NCI-H187 (cell line): ENCODE results near the gene LIN52.
"Not testable (repeated sequence)": the region's sequence is repeated elsewhere in the genome, so short reads cannot be mapped to it uniquely, and the experiment has no call there.

ENCODE experiments used
- DNase-seq, 2 experiments: peaks; one replicate each; lab custom pipeline; 2025; lab: John Stamatoyannopoulos, UW

Gene LIN52

DNA sequence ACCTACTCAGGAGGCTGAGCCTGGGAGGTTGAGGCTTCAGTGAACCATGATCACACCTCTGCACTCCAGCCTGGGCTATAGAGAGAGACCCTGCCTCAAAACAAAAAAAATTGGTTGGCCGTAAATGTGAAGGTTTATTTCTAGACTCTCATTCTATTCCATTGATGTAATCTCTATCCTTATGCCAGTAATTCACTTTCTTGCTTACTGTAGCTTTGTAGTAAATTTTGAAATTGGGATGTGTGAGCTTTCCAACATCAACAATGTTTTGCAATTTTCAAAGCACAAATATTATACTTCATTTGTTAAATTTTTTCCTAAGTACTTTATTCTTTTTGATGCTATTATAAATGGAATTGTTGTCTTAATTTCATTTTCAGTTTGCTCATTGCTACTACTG, 24.6 kb downstream of the LIN52 start:
- DNase-seq: no peak

DNA sequence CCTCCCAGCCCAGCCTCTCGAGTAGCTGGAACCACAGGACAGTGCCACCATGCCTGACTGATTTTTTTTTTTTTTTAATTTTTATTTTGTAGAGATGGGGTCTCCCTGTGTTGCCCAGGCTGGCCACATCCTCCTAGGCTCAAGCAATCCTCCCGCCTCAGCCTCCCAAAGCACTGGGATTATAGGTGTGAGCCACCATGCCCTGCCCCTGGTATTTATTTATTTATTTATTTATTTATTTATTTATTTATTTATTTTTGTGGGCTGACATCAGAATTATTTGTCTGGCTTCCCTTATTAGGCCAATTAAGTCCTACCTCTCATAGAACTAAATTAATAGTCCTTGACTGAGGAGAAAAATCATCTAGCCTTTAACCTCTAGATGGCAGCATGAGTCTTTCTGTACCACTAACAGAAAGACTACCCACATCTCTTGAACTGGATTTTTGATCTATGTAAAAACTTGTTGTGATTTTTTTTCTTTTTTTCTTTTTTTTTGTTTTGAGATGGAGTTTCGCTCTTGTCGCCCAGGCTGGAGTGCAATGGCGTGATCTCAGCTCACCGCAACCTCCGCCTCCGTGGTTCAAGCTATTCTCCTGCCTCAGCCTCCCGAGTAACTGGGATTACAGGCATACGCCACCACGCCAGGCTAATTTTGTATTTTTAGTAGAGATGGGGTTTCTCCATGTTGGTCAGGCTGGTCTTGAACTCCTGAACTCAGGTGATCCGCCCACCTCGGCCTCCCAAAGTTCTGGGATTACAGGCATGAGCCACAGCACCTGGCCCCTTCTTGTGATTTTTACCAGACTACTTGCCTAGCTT, 26.9 kb downstream of the LIN52 start:
- peak in 1 of 2 experiments; percentile 30 for DNase-seq

DNA sequence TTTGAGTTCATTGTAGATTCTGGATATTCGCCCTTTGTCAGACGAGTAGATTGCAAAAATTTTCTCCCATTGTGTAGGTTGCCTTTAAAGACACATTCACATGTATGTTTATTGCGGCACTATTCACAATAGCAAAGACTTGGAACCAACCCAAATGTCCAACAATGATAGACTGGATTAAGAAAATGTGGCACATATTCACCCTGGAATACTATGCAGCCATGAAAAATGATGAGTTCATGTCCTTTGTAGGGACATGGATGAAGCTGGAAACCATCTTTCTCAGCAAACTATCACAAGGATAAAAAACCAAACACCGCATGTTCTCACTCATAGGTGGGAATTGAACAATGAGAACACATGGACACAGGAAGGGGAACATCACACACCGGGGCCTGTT, 40.7 kb downstream of the LIN52 start:
- DNase-seq: not testable (repeated sequence)

DNA sequence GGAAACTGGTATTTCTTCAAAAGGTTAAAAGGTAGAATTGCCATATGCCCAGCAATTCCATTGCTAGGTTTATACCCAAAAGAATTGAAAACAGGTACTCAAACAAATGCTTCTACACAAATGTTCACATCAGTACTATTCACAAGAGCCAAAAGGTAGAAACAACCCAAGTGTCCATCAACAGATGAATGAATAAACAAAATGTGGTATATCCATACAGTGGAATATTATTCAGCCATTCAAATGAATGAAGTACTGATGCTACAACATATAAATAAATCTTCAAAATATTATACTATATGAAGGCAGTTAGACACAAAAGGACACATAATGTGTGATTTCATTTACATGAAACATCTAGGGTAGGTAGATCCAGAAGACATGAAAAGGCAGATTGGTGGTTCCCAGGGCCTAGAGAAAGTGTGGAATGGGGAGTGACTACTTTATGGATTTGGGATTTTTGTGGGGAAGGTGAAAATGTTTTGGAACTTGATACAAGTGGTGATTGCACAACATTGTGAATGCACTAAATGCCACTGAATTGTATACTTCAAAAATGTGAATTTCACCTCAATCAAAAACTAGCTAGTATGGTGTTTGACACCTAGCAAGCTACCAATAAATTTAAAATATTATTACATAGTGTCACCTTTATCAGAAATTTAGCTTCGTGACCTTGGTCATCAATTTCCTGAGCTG, 41.7 kb downstream of the LIN52 start:
- DNase-seq: no peak

DNA sequence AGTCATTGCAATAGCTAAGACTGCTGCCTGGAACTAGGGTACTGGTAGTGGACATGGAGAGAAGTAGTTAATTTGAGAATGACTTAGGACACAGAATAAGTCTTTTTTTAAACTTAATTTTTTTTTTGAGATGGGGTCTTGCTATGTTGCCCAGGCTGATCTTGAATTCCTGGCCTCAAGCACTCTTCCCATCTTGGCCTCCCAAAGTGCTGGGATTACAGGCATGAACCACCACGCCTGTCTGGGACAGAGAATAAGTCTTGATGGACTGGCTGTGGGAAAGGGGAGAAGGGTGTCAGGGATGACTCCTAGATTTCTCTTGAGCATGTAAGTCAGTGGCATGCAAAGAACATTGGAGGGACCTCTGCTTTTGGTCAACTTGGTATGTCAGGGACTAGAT, 42.9 kb downstream of the LIN52 start:
- DNase-seq: no peak

DNA sequence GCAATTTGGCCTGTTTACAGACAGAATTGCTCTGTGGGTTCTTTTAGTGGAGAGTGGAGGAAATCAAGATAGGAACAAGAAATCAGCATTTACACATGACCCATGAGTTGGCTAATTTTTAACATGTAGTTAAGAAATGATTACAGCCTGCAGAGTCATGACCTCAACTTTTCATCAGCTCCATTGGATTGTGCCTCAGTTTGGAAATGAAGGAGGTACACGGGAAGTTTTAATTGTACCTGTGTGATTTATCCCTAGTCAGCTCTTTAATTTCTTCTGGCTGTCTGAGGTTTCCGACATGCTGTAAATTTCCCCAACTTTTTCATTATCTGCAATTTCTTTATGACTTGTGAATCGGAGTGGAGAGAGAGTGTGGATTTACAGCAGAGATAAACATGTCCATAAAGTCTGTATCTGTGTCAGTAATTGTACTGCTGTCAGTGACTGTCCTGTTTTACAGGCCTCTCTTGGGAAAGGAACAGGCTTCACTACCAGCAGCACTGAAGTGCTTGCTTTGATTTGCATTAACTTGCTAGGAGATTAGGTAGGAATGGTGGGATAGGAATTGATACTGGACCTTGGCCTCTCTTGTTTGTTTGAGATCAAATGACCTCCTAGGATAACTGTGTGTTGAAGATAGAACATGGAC, 49.2 kb downstream of the LIN52 start:
- no peak for DNase-seq

DNA sequence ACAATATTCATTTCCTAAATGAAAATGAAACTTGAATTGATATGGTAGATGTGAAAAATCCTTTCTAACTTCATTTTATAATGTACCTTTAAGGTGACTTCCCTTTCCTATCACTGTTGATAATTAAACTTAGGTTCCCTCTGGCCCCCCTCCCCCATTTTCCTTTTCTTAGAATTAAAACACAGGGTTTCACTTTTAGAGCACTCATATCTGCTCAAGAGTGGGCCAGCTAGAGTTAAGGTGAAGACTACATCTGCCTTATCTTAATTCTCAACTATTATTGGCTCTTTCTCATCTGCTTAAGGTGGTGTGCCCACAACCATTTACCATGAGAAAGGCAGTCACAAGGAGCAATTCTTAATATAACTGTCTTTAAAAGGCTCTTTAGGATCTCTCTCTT, 49.7 kb downstream of the LIN52 start:
- DNase-seq: no peak

DNA sequence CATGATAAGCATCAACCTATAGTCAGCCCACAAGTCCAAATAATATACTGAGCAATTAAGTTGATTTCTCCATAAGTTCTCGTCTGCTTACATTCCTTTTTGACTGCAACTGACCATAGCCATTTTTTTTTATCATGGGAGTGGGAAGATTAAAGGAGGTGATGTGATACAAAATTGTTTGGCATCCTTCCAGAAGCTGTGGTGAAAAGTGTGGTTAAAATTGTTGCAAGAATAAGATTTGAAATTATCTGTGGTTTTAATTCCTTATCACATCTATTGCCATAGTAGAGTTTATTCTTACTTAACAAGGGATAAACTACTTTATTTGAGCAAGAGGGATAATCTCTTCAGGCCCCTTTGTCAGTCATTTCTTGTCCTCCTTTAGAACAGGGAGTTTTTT, 50.7 kb downstream of the LIN52 start:
- DNase-seq: no peak

DNA sequence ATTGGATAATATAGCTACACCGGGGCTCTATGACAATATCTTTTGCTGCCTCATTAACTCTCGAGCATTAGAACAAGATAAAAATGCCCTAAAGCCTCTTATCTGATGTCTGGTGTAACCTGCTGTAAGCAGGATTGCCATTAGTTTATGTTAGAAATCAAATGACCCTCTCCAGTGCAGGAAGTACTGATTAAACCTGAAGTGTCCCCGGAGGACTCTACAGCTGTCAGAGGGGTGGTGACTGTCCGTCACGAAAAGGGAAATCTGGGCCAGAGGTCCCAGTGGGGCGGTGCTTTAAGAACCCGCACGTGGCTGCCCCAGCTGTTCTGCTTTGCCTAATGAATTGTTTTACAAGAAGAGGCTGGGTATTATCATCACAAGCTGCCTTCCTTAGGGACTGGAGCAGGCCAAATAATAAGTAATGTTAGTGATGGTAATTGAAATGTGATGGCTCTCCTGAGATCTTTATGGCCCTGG, 55.7 kb downstream of the LIN52 start:
- peak; percentile 98 for DNase-seq

DNA sequence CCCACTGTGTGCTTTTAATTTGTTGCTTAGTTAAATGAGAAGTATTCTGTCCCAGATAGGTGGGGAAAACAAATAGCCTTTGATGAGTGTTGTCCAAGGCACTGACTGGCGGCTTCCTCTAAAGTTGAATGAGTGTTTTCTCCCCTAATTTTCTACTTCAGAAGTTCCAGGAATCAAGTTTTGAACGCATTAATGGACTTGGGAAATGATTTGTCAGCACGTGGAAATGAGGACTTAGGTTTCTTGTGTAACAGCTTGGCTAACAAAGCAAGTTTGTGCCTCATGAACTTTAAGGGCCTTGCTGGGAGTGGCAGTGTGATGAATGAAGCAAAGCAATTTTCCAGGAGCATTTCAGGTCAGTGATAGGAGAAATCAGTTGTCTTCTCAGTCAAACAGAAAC, 56.9 kb downstream of the LIN52 start:
- no peak for DNase-seq

DNA sequence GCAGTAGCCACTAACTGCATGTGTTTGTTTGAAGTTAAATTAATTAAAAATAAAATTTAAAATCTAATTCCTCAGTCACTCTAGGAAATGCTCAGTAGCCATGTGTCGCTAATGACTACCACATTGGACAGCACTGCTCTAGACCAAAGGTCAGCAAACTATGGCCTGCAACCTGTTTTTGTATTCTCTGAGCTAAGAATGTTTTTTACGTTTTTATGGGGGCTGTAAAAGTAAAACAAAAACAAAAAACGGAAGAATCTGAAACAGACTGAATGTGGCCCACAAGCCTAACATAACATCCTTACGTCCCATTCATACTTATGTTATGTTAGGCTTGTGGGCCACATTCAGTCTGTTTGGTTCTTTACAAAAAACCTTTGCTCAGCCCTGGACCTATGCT, 57.8 kb downstream of the LIN52 start:
- DNase-seq: no peak

DNA sequence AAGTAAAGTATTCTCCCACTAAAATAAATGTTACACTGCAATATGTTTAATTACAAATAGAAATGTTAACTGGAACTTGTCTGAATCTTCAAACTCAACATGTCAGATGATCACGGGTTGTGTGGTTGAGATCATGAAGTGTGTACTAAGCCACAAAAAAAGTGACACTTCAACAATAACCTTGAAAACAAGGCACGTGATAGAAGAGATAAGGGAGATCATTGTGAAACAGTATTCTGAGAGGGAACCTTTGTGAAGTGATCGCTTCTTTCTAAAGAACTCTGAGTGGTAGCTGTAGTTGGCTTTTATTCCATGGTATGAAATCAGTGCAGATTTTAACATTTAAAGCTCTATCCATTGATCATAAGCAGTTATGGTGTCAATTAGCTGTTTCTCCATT, 60.0 kb downstream of the LIN52 start:
- DNase-seq: no peak

DNA sequence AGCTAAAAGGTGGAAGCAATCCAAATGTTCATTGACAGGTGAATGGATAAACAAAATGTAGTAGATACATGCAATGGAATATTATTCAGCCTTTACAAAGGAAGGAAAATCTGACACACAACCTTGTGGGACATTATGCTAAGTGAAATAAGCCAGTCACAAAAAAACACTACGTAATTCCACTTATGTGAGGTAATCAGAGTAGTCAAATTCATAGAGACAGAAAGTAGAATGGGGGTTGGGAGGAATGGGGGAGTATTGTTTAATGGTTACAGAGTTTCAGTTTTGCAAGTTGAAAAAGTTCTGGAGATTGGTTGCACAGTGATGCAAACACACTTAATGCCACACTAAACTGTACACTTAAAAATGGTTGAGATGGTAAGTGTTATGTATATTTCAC, 62.8 kb downstream of the LIN52 start:
- DNase-seq: no peak

DNA sequence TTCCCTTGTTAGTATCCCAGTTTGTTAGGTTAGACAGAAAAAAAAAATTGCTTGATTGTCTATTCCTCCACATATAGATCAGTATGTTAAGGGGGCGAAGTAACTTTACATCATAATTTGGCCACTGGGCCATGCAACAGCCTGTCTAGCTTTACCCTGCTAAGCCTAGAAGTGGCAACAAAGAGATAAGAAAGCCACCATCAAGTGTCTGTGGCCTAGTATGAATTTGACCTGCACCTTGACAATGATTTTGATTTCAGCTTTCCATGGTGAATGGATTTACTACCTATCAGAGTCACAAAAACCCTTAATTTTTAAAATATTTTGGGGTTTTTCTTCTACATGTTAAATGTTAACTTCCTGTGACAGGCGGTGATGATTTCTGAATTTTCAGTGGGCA, 63.9 kb downstream of the LIN52 start:
- no peak for DNase-seq

DNA sequence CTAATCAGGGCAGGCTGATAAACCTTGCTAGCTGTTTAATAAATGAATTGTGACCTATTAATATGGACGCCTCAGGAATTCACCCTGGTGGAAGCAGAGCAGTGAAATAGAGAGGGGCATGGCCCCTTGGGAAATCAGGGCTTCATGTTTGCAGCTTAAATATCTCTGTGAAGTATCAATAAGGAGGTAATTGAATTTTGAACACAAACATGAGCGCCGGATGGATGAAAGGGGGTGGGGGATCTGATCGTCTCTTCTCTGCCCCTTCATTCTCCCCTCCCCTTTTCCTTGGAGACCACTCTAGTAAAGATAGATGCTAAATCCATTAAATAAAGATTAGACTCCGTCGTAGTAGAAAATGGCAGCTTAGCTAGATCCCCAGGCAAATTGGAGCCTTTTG, 70.5 kb downstream of the LIN52 start:
- no peak for DNase-seq

DNA sequence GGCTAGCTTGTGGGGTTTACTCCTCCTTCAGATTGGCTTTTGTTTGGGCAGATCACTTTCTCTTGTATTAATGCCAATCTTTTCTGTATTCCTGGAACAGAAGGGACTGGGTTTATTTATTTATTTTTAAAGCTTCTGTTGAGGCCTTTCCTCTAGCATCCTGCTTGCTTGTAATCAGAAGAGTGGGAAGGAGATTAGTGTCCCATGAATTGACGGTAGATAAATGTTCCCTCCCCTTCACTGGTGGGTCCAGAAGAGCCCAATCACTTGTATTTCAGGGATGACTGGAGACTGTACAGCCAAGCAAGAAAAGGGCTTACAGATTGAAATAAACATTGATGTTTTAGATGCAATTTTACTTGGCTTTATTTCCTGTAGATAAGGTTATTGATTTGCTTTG, 71.0 kb downstream of the LIN52 start:
- DNase-seq: no peak

DNA sequence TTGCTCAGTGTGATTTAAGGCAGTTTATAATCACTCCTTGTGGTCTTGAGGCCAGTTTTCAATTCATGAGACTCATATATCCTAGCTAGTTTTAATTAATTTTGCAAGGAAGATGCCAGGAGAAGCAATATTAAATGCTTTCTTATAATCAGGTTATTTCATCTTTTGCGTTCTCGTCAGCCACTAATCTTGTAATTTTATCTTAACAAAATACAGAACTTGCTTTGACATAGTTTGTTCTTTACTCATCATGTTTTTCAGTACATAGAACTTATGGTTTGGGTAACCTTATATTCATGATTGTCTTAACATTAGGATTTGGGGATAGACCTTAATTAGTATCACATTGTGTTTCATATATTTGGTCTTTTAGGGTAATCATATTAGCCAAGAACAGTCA, 76.0 kb downstream of the LIN52 start:
- no peak for DNase-seq

DNA sequence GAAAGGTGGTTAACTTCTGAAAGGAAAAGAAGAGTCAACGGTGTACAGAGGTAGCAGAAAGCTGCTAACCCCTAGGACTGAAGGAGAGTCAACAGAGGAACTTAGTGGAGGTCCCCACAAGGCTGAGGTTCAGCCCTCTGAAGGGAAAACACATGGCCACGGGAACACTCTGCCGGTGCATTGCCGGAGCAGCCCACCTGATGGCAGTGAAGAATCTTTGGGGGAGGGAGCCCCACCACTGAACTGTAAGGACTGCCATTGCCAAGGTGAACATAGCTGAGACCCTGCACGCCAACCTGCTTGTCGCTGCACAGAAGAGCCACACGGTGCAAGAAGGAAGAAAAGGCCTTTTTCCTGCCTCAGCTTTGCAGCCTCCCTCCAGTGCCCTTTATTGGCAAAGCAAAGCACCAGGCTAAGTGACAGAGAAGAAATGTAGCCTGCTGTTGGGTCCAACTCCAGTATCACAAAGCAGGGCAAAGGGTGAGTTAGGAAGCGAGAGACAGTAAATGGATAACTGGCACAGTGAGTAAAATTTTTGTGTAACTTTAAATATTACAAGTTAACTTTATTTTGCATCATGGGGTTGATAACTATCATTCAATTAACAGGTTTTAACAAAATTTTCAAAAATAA, 76.9 kb downstream of the LIN52 start:
- DNase-seq: no peak

DNA sequence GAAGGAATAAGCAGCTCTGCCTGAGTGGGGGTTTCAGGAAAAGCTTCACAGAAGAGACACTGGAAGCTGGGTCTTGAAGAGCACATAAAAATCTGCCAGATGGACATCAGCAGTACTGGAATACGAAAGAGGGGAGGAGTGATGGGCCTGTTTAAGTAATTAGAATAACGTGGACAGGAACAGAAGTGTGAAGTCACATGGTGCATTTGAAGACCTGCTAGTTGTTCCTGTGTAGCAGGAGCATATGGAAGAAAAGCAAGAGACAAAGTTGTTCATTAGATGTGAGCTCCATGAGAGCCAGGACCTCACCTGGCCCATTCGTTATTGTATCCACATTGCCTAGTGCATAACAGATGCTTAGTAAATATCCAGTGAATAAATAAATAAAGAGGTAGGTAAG, 85.2 kb downstream of the LIN52 start:
- DNase-seq: no peak

DNA sequence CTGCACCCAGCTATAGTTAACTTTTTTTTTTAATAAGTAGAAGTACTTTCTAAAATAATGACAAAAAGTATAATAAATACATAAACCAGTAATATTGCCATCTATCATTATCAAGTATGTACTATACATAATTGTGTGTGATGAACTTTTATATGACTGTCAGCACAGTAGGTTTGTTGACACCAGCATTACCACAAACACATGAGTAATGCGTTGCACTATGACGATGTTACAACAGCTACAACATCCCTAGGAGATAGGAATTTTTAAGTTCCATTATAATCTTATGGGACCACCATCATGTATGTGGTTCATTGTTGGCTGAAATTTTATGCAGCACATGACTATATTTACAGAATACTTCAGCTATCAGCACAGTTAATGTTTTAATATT, 91.6 kb downstream of the LIN52 start:
- DNase-seq: no peak

DNA sequence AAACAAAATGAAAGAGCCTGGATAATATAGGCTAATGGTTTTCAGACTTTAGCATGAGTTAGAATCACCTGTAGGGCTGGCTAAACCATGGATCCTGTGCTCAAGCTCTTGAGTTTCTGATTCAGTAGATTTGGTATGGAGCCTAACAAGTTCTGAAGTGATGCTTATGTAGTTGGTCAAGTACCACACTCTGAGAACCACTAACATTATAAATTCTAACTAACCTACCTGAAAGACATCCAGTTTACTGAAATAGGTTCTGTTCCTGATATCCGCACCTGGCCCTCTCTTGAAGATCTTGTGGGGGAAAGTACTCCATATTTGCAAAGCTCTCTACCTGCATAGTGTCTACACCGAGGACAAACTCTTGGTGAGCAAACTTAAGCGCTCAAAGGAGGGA, 95.1 kb downstream of the LIN52 start:
- peak in 1 of 2 experiments; percentile 59 for DNase-seq

DNA sequence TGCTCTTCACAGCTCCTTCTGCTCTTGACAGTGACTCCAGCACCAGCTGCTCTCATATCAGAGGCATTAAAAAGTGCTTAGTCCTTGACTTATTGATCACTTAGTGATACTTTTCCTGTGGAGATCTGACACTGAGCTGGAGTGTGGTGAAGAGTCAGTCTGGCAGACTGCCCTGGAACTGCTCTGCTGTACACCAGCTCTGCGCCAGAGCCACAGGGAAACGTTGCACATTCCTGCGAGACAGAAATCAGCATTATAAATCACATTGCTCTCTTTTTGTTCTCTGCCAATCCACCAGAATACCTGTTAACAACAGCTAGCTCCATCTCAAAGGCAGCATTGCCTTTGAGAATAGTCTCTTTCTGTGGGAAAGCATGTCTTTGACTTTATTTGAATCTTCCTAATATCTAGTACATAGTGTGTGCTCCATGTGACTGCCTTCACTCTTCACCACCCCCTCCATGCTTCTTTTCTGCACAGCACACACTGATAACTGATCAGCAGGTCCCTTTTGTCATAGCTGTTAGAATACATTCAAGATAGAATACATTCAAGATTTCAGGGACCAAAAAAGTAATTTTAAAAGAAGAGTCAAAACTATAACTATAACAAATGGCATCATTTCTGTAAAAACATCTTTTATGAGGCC, 106.3 kb downstream of the LIN52 start:
- DNase-seq: no peak
